Spinal cord (tissue), 10 donors: ENCODE measurements around the gene PAK6. TPM values are rescaled to one million over a fixed set of nuclear protein-coding genes. Genes with fewer than 3 reads are reported as not detected.

Source experiments
- DNase-seq, 6 donors: peaks; one replicate each; pipeline versions ENCODE4 v3.0.0 to v3.0.0-alpha.2; 2013 to 2015; ENCODE audit warnings: low spot score in 6 of 6, low read depth in 4 of 6
- H3K27ac ChIP-seq: one replicate; pipeline ENCODE4 v1.5.1; 2013; ENCODE audit warnings: low read depth, low read length, control low read depth
- H3K27me3 ChIP-seq: one replicate; pipeline ENCODE4 v1.6.1; 2013; ENCODE audit warnings: low read length; ENCODE audit not compliant: control insufficient read depth, insufficient read depth
- H3K36me3 ChIP-seq: one replicate; pipeline ENCODE4 v1.6.1; 2013; ENCODE audit warnings: low read length; ENCODE audit not compliant: control insufficient read depth, insufficient read depth
- H3K4me1 ChIP-seq: one replicate; pipeline ENCODE4 v1.6.1; 2013; ENCODE audit warnings: low read length; ENCODE audit not compliant: control insufficient read depth, insufficient read depth
- H3K4me3 ChIP-seq: one replicate; pipeline ENCODE4 v1.5.1; 2013; ENCODE audit warnings: low read depth, low read length, control low read depth
- H3K9me3 ChIP-seq: one replicate; pipeline ENCODE4 v1.6.1; 2013; ENCODE audit warnings: low read length; ENCODE audit not compliant: control insufficient read depth, insufficient read depth
- WGBS: methylation state at CpG from one replicate; pipeline ENCODE4 v1.1.5; 2013; ENCODE audit warnings: missing lambda C conversion rate; ENCODE audit not compliant: insufficient coverage; 5-methylcytosine and 5-hydroxymethylcytosine counted together
- polyA plus RNA-seq, 2 donors: library from polyadenylated mRNA; unstranded; fragments of 120-200 nt; gene quantifications; one replicate each; pipeline ENCODE4 v1.2.1, GENCODE V29; 2013; ENCODE audit not compliant: insufficient read length in 2 of 2
- total RNA-seq, 2 donors: library from RNA; depleted of rRNA in 1 of 2; stranded (reverse); fragments of 120-200 nt in 1 of 2; fragments of >200 nt in 1 of 2; gene quantifications; one replicate each; pipeline versions ENCODE4 v1.2.3 to v1.2.4, GENCODE V29; 2013 to 2014
- donor health status: healthy.

Gene PAK6
- total and polyA plus RNA-seq, 4 donors: 4.4 to 25.7 (median 15.3) TPM

GRCh38 chr15:40274350-40275274 is 35.7 kb downstream of the PAK6 start:
- H3K4me3 ChIP-seq: no peak overlapping the region
- peaks cover 19% of the 10 kb centered on the region for H3K27me3 ChIP-seq
- H3K9me3 ChIP-seq: no peaks in the 10 kb centered on the region
- WGBS: 59% methylated on average over 20 of the region's 26 CpGs
- H3K27ac ChIP-seq: no peak overlapping the region
- DNase-seq: peak in 2 of 6 donors; percentile 80 to 83
- peaks cover 51% of the 10 kb centered on the region for H3K36me3 ChIP-seq
- H3K4me1 ChIP-seq: peaks cover 7% of the 10 kb centered on the region

GRCh38 chr15:40275523-40275922 is 36.7 kb downstream of the PAK6 start:
- H3K4me1 ChIP-seq: peaks cover 16% of the 10 kb centered on the region
- no peak for DNase-seq
- WGBS: 91% methylated on average over 4 of the region's 5 CpGs
- no peak overlapping the region for H3K4me3 ChIP-seq
- no peaks in the 10 kb centered on the region for H3K9me3 ChIP-seq
- H3K27me3 ChIP-seq: peaks cover 28% of the 10 kb centered on the region
- H3K36me3 ChIP-seq: peaks cover 49% of the 10 kb centered on the region
- H3K27ac ChIP-seq: no peak overlapping the region

GRCh38 chr15:40275954-40276353 is 37.1 kb downstream of the PAK6 start:
- no peak for DNase-seq
- Histone ChIP-seq H3K9me3 (no peaks in the 10 kb centered on the region), H3K4me3 (no peak overlapping the region), H3K36me3 (peaks cover 48% of the 10 kb centered on the region), H3K4me1 (peaks cover 19% of the 10 kb centered on the region), H3K27me3 (peaks cover 32% of the 10 kb centered on the region), H3K27ac (no peak overlapping the region)
- 85% methylated on average over 7 of the region's 7 CpGs for WGBS

GRCh38 chr15:40276927-40277326 is 38.1 kb downstream of the PAK6 start:
- Histone ChIP-seq H3K4me3 (no peak overlapping the region), H3K27ac (no peak overlapping the region), H3K36me3 (peaks cover 40% of the 10 kb centered on the region), H3K4me1 (peaks cover 26% of the 10 kb centered on the region), H3K9me3 (no peaks in the 10 kb centered on the region), H3K27me3 (peaks cover 40% of the 10 kb centered on the region)
- DNase-seq: no peak
- WGBS: 83% methylated on average over 2 of the region's 4 CpGs

- no peaks in the 10 kb centered on the region for H3K9me3 ChIP-seq
- H3K27me3 ChIP-seq: peaks cover 45% of the 10 kb centered on the region
- WGBS: 77% methylated on average over 3 of the region's 16 CpGs
- H3K36me3 ChIP-seq: peaks cover 34% of the 10 kb centered on the region
- no peak overlapping the region for H3K4me3 ChIP-seq
- no peak overlapping the region for H3K27ac ChIP-seq
- H3K4me1 ChIP-seq: peaks cover 28% of the 10 kb centered on the region
- no peak for DNase-seq
Measured at GRCh38 chr15:40277471-40277870, 38.6 kb downstream of the PAK6 start.

- Histone ChIP-seq H3K36me3 (peaks cover 29% of the 10 kb centered on the region), H3K27me3 (peaks cover 50% of the 10 kb centered on the region), H3K4me3 (no peak overlapping the region), H3K4me1 (peaks cover 34% of the 10 kb centered on the region), H3K27ac (no peak overlapping the region), H3K9me3 (no peaks in the 10 kb centered on the region)
- no peak for DNase-seq
- WGBS: 72% methylated on average over 9 of the region's 10 CpGs
Measured at GRCh38 chr15:40278026-40278425, 39.2 kb downstream of the PAK6 start.

GRCh38 chr15:40279437-40280141 is 40.7 kb downstream of the PAK6 start:
- Histone ChIP-seq H3K27me3 (peaks cover 64% of the 10 kb centered on the region), H3K27ac (no peak overlapping the region), H3K36me3 (peaks cover 13% of the 10 kb centered on the region), H3K4me3 (no peak overlapping the region), H3K9me3 (no peaks in the 10 kb centered on the region), H3K4me1 (peaks cover 44% of the 10 kb centered on the region)
- peak in 2 of 6 donors; percentile 77 to 82 for DNase-seq
- 9% methylated on average over 30 of the region's 40 CpGs for WGBS

GRCh38 chr15:40280260-40281056 is 41.6 kb downstream of the PAK6 start:
- DNase-seq: peak in 1 of 6 donors; percentile 86
- Histone ChIP-seq H3K27ac (no peak overlapping the region), H3K9me3 (no peaks in the 10 kb centered on the region), H3K36me3 (peaks cover 12% of the 10 kb centered on the region), H3K4me3 (no peak overlapping the region), H3K4me1 (peaks cover 47% of the 10 kb centered on the region), H3K27me3 (peaks cover 70% of the 10 kb centered on the region)
- 23% methylated on average over 15 of the region's 30 CpGs for WGBS

GRCh38 chr15:40281057-40281800 is 42.4 kb downstream of the PAK6 start:
- WGBS: 32% methylated on average over 43 of the region's 43 CpGs
- DNase-seq: no peak
- H3K9me3 ChIP-seq: no peaks in the 10 kb centered on the region
- H3K27me3 ChIP-seq: peaks cover 71% of the 10 kb centered on the region
- H3K27ac ChIP-seq: no peak overlapping the region
- H3K36me3 ChIP-seq: peaks cover 10% of the 10 kb centered on the region
- H3K4me3 ChIP-seq: no peak overlapping the region
- peaks cover 53% of the 10 kb centered on the region for H3K4me1 ChIP-seq
